Panc1 (cell line): Measurements from ENCODE around the gene ZFYVE28.

Experiments
- CTCF ChIP-seq: fragments of 450-650 bp; IDR thresholded peaks from 2 replicates; pipeline ENCODE4 v1.5.1; 2017; ENCODE audit warnings: mild to moderate bottlenecking
- POLR2AphosphoS5 ChIP-seq: IDR thresholded peaks from 2 replicates; pipeline ENCODE4 v1.6.1; 2012; ENCODE audit warnings: mild to moderate bottlenecking, low read depth, low read length, moderate library complexity

GRCh38 chr4:2361366-2362265 lies 56.8 kb downstream of the ZFYVE28 start:
- TF ChIP-seq CTCF (no peak), POLR2AphosphoS5 (no peak)
